Caco-2 (cell line): Measurements from ENCODE around the gene LPGAT1. TPM values are rescaled to one million over a fixed set of nuclear protein-coding genes. Genes with fewer than 3 reads are reported as not detected.

Experiments used
- BruUV-seq: library from RNA; stranded (reverse); fragments of 400-500 nt; replicated peaks from 2 replicates; lab custom pipeline; 2021; lab: Mats Ljungman, UMichigan
- CTCF ChIA-PET: fragments of 300-600 bp; sonication (Branson Sonifier 250); formaldehyde crosslinking; loops from one replicate; lab custom pipeline; 2022; ENCODE audit warnings: antibody characterized with exemption; lab: Charles Lee
- POLR2A ChIA-PET: fragments of 300-600 bp; sonication (Branson Sonifier 250); formaldehyde crosslinking; loops from one replicate; lab custom pipeline; 2022; ENCODE audit warnings: antibody characterized with exemption; lab: Charles Lee
- DNase-seq, 2 experiments: peaks; one replicate each; pipeline versions ENCODE4 v3.0.0 to v3.0.0-alpha.2; 2020 to 2022
- H3K27me3 ChIP-seq: replicated peaks from 2 replicates; pipeline ENCODE4 v1.6.0; 2011; ENCODE audit warnings: low read length; ENCODE audit not compliant: control insufficient read depth, insufficient read depth
- H3K36me3 ChIP-seq: 2 replicates; pipeline ENCODE4 v1.5.1; 2011; ENCODE audit warnings: low read length; ENCODE audit not compliant: control insufficient read depth, insufficient read depth
- H3K4me1 ChIP-seq: fragments of 250-450 bp; sonication (Bioruptor Pico); 2 replicates; pipeline ENCODE4 v1.5.1; 2020; ENCODE audit warnings: mild to moderate bottlenecking
- H3K4me3 ChIP-seq: 2 replicates; pipeline ENCODE4 v1.5.1; 2011; ENCODE audit warnings: low read depth, mild to moderate bottlenecking, control low read depth, low read length
- H3K9me3 ChIP-seq: fragments of 250-450 bp; sonication (Bioruptor Pico); 2 replicates; pipeline ENCODE4 v1.5.1; 2020; ENCODE audit warnings: mild to moderate bottlenecking, moderate library complexity
- H3K27ac Mint-ChIP-seq: one replicate; pipeline ENCODE4 v1.8.0; 2022; ENCODE audit warnings: mixed read lengths; ENCODE audit not compliant: unreplicated experiment
- H3K27me3 Mint-ChIP-seq: one replicate; pipeline ENCODE4 v1.8.0; 2022; ENCODE audit warnings: mixed read lengths; ENCODE audit not compliant: insufficient read depth, unreplicated experiment
- H3K36me3 Mint-ChIP-seq: one replicate; pipeline ENCODE4 v1.8.0; 2022; ENCODE audit warnings: mild to moderate bottlenecking, mixed read lengths; ENCODE audit not compliant: insufficient read depth, unreplicated experiment
- H3K4me1 Mint-ChIP-seq: one replicate; pipeline ENCODE4 v1.8.0; 2022; ENCODE audit warnings: low read depth, mixed read lengths; ENCODE audit not compliant: unreplicated experiment
- H3K4me3 Mint-ChIP-seq: one replicate; pipeline ENCODE4 v1.8.0; 2022; ENCODE audit warnings: mild to moderate bottlenecking, moderate library complexity, mixed read lengths; ENCODE audit not compliant: unreplicated experiment
- H3K9me3 Mint-ChIP-seq: one replicate; pipeline ENCODE4 v1.8.0; 2022; ENCODE audit warnings: mixed read lengths; ENCODE audit not compliant: unreplicated experiment
- CTCF ChIP-seq, 2 experiments: fragments of 200-600 bp in 1 of 2; IDR thresholded peaks; 1 replicate in 1 of 2; 2 replicates in 1 of 2; pipeline versions ENCODE4 v1.5.1 to v1.8.0; 2011 to 2022; ENCODE audit warnings: antibody characterized with exemption in 1 of 2, control low read depth in 1 of 2, inconsistent platforms in 1 of 2, low read depth in 1 of 2, low read length in 1 of 2, mild to moderate bottlenecking in 1 of 2, moderate library complexity in 1 of 2; ENCODE audit not compliant: insufficient read depth in 1 of 2, severe bottlenecking in 1 of 2, unreplicated experiment in 1 of 2
- intact Hi-C: fragments of 100-400 bp; cut with micrococcal nuclease; formaldehyde crosslinking; loops from one replicate; pipeline ENCODE4 v1.10.0; 2022; ENCODE audit not compliant: unreplicated experiment
- total RNA-seq: library from RNA; stranded (reverse); gene quantifications from 2 replicates; pipeline ENCODE4 v1.2.3, GENCODE V29; 2022

LPGAT1 gene
- total RNA-seq, 1 experiment from 2014 or later = 25.6 TPM

DNA sequence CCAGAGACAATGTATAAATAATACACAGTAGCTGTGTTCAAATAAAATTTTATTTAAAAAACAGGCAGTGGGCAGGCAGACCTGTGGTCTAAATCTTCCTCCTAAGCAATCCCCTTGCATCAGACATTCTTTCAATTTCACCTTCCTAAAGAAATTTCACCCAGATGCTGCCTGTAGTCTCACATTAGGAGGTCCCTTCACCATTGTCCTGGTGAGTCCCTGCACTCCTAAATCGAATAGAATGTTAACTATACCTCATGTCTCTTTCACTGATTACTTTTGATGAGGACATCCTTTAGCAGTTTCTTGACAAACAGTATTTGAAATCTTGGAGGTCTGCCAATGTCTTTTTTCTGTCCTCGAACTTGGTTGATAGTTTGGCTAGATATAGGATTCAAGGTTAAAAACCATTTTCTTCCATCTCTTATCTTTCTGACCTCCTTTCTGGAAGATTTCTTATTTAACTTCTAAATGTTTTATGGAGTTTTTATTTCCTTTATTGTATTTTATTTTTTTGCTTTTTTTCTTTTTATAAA lies 77.5 kb downstream of the LPGAT1 start:
- POLR2A ChIA-PET = interaction anchor here (0.6 kb wide), 1 partner anchor 95 kb away, joined by 12 read pairs; no protein-coding TSS in a partner anchor
- TF ChIP-seq CTCF (IDR thresholded peaks at IDR 0.05; ENCODE audit: insufficient read depth in 1 of 2, low read depth in 1 of 2, low read length in 1 of 2, severe bottlenecking in 1 of 2, unreplicated experiment in 1 of 2) = no peak
- H3K4me3 ChIP-seq = no peak overlapping the region
- Mint-ChIP-seq H3K4me3 (no peak overlapping the region), H3K9me3 (no peaks in the 10 kb centered on the region), H3K27ac (no peak overlapping the region), H3K27me3 (no peaks in the 10 kb centered on the region), H3K4me1 (peaks cover 41% of the 10 kb centered on the region), H3K36me3 (peaks cover 9% of the 10 kb centered on the region)
- intact Hi-C loops = loop anchor here (5.0 kb wide), 1 partner anchor 74 kb away; no protein-coding TSS in a partner anchor
- peaks cover 55% of the 10 kb centered on the region for H3K4me1 ChIP-seq
- 0 out of 2 replicates have a peak, but pooled peaks cover 2% of the 10 kb centered on the region for H3K9me3 ChIP-seq
- BruUV-seq = no TSS peak
- H3K27me3 ChIP-seq = no peaks in the 10 kb centered on the region
- CTCF ChIA-PET = interaction anchor here (0.6 kb wide), 1 partner anchor 176 kb away, joined by 3 read pairs; no protein-coding TSS in a partner anchor
- no peaks in the 10 kb centered on the region for H3K36me3 ChIP-seq
- DNase-seq = no peak

- Histone ChIP-seq H3K9me3 (no peaks in the 10 kb centered on the region), H3K27me3 (no peaks in the 10 kb centered on the region), H3K4me1 (peaks cover 55% of the 10 kb centered on the region), H3K4me3 (no peak overlapping the region), H3K36me3 (no peaks in the 10 kb centered on the region)
- Mint-ChIP-seq H3K4me3 (no peak overlapping the region), H3K36me3 (peaks cover 9% of the 10 kb centered on the region), H3K27ac (no peak overlapping the region), H3K9me3 (no peaks in the 10 kb centered on the region), H3K4me1 (peaks cover 41% of the 10 kb centered on the region), H3K27me3 (no peaks in the 10 kb centered on the region)
- no peak for TF ChIP-seq CTCF (IDR thresholded peaks at IDR 0.05; ENCODE audit: insufficient read depth in 1 of 2, low read depth in 1 of 2, low read length in 1 of 2, severe bottlenecking in 1 of 2, unreplicated experiment in 1 of 2)
- no TSS peak for BruUV-seq
- POLR2A ChIA-PET = no interaction called here
- CTCF ChIA-PET = interaction anchor here (0.6 kb wide), 1 partner anchor 77 kb away, joined by 3 read pairs; no protein-coding TSS in a partner anchor
- intact Hi-C loops = loop anchor here (5.0 kb wide), 1 partner anchor 75 kb away; no protein-coding TSS in a partner anchor
- DNase-seq = no peak
Observed at GRCh38 chr1:211752317-211752716, 78.2 kb downstream of the LPGAT1 start.

- Mint-ChIP-seq H3K27ac (no peak overlapping the region), H3K4me3 (no peak overlapping the region), H3K36me3 (peaks cover 9% of the 10 kb centered on the region), H3K27me3 (no peaks in the 10 kb centered on the region), H3K4me1 (peaks cover 47% of the 10 kb centered on the region), H3K9me3 (no peaks in the 10 kb centered on the region)
- H3K4me1 ChIP-seq = peaks cover 55% of the 10 kb centered on the region
- no peaks in the 10 kb centered on the region for H3K27me3 ChIP-seq
- no peak overlapping the region for H3K4me3 ChIP-seq
- no peak for TF ChIP-seq CTCF (IDR thresholded peaks at IDR 0.05; ENCODE audit: insufficient read depth in 1 of 2, low read depth in 1 of 2, low read length in 1 of 2, severe bottlenecking in 1 of 2, unreplicated experiment in 1 of 2)
- ChIA-PET POLR2A (no interaction called here), CTCF (interaction anchor here (1.2 kb wide), 1 partner anchor 78 kb away, joined by 3 read pairs; no protein-coding TSS in a partner anchor)
- H3K9me3 ChIP-seq = no peaks in the 10 kb centered on the region
- BruUV-seq = no TSS peak
- no peak for DNase-seq
- H3K36me3 ChIP-seq = no peaks in the 10 kb centered on the region
- intact Hi-C loops = loop anchor here (5.0 kb wide), 1 partner anchor 76 kb away; no protein-coding TSS in a partner anchor
Observed at GRCh38 chr1:211751438-211751837, 79.1 kb downstream of the LPGAT1 start.
